ENCODE measurements around the gene RTN1.

RTN1 gene

DNA sequence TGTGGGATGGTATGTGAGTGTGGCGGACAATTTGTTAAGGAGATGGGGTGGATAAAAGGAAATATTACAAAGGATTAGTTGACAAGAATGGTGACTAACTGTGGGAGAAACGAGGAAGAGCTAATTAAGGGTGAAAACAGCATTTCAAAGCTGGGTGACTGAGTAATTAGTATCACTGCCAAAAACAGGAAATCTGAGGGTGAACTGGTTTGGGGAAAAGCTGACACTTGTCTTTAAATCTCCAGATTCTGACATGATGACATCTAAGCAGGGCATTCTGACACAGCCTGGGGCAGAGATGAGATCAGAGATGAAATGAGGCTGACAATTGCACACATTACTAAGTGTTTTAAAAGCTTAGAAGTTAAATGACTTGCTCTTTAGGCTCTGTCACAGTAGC lies 251.5 kb downstream of the RTN1 start:
- H3K9ac ChIP-seq (ENCODE audit: low read depth, low read length, poor library complexity, severe bottlenecking): no peak overlapping the region
- H3K9me2 ChIP-seq (replicated peaks; ENCODE audit: low read depth, low read length): no peaks in the 10 kb centered on the region
- H3K4me3 ChIP-seq (ENCODE audit: low read length, poor library complexity, severe bottlenecking): no peak overlapping the region
- H3K27me3 ChIP-seq (ENCODE audit: insufficient read depth, low read length, poor library complexity, severe bottlenecking): no peaks in the 10 kb centered on the region
- no peak overlapping the region for H3K4me2 ChIP-seq (ENCODE audit: low read depth, low read length, poor library complexity, severe bottlenecking)
- TF ChIP-seq, protein P1, sequence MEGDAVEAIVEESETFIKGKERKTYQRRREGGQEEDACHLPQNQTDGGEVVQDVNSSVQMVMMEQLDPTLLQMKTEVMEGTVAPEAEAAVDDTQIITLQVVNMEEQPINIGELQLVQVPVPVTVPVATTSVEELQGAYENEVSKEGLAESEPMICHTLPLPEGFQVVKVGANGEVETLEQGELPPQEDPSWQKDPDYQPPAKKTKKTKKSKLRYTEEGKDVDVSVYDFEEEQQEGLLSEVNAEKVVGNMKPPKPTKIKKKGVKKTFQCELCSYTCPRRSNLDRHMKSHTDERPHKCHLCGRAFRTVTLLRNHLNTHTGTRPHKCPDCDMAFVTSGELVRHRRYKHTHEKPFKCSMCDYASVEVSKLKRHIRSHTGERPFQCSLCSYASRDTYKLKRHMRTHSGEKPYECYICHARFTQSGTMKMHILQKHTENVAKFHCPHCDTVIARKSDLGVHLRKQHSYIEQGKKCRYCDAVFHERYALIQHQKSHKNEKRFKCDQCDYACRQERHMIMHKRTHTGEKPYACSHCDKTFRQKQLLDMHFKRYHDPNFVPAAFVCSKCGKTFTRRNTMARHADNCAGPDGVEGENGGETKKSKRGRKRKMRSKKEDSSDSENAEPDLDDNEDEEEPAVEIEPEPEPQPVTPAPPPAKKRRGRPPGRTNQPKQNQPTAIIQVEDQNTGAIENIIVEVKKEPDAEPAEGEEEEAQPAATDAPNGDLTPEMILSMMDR (conservative IDR thresholded peaks at IDR 0.05; ENCODE audit: low read length): no peak
- no peak for TF ChIP-seq EZH2phosphoT487 (IDR thresholded peaks at IDR 0.05; ENCODE audit: borderline replicate concordance)
- no peaks in the 10 kb centered on the region for H3K36me3 ChIP-seq (ENCODE audit: insufficient read depth, low read length)
- H3F3A ChIP-seq (ENCODE audit: low read depth): no peaks in the 10 kb centered on the region
- H4K20me1 ChIP-seq (ENCODE audit: insufficient read depth, low read length, poor library complexity, severe bottlenecking): no peaks in the 10 kb centered on the region
- no peaks in the 10 kb centered on the region for H3K79me2 ChIP-seq (ENCODE audit: insufficient read depth, low read length)
- no peaks in the 10 kb centered on the region for H3K9me3 ChIP-seq (ENCODE audit: insufficient read depth, low read depth, low read length)
- no peaks in the 10 kb centered on the region for H3K4me1 ChIP-seq (ENCODE audit: insufficient read depth, low read length, poor library complexity, severe bottlenecking)
- no peak overlapping the region for H2AFZ ChIP-seq (ENCODE audit: low read length)

DNA sequence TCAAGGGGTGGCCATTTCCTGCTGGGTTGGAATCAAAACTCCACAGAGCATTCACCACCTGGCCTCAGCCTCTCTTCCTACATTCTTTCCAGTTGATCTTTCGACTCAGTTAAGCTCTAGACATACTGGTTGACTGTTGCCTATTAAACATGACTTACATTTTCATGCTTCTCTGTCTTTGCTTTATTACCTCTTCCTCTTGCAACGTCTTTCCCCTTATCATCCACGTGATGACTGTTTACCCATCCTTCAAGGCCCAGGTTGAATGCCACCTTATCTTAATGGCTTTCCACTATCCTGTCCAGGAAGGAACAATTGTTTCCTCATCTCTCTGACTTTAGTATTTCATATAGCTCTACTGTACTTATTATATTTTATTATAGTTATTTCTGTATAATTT lies 269.5 kb downstream of the RTN1 start:
- H3K79me2 ChIP-seq (ENCODE audit: insufficient read depth, low read length): no peaks in the 10 kb centered on the region
- H3K9me2 ChIP-seq (replicated peaks; ENCODE audit: low read depth, low read length): no peaks in the 10 kb centered on the region
- H3K36me3 ChIP-seq (ENCODE audit: insufficient read depth, low read length): no peaks in the 10 kb centered on the region
- H3F3A ChIP-seq (ENCODE audit: low read depth): no peaks in the 10 kb centered on the region
- no peak overlapping the region for H3K4me3 ChIP-seq (ENCODE audit: low read length, poor library complexity, severe bottlenecking)
- H3K9ac ChIP-seq (ENCODE audit: low read depth, low read length, poor library complexity, severe bottlenecking): no peak overlapping the region
- no peak overlapping the region for H2AFZ ChIP-seq (ENCODE audit: low read length)
- no peaks in the 10 kb centered on the region for H3K4me1 ChIP-seq (ENCODE audit: insufficient read depth, low read length, poor library complexity, severe bottlenecking)
- TF ChIP-seq, protein P1 (conservative IDR thresholded peaks at IDR 0.05; ENCODE audit: low read length): no peak
- no peak for TF ChIP-seq EZH2phosphoT487 (IDR thresholded peaks at IDR 0.05; ENCODE audit: borderline replicate concordance)
- no peak overlapping the region for H3K4me2 ChIP-seq (ENCODE audit: low read depth, low read length, poor library complexity, severe bottlenecking)
- H3K27me3 ChIP-seq (ENCODE audit: insufficient read depth, low read length, poor library complexity, severe bottlenecking): no peaks in the 10 kb centered on the region
- H4K20me1 ChIP-seq (ENCODE audit: insufficient read depth, low read length, poor library complexity, severe bottlenecking): no peaks in the 10 kb centered on the region
- H3K9me3 ChIP-seq (ENCODE audit: insufficient read depth, low read depth, low read length): no peaks in the 10 kb centered on the region

DNA sequence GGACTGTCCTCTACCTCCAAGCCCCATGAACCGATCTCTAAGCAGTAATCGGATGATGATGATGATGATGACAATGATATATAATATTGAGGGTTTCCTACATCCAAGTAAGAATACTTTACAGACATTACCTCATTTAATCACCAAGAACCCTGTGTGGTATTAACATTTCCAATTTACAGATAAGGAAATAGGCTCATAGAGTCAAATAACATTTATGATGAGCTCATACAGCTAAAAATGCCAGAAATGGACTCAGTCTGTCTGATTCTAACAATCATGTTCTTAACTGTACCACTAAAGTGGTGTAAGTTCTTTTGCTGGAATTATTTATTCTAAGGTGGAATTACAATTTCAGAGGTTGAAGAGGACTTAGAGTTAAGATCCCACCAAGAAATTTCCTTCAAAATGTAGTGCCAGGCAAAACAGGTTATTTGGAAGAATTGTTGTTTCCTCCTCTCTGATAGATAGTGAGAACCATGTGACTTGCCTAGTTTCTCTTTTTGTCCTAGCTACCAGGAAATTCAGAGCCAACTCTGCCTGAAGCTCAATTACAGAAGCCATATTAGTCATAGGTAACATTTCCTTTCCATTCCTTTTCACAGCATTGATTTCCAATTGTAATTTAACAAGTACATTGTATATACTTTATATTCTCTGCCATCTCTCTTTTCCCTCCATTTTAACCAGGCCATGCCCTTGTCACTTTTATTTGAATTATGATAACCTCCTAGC lies 270.2 kb downstream of the RTN1 start:
- no peaks in the 10 kb centered on the region for H3K4me1 ChIP-seq (ENCODE audit: insufficient read depth, low read length, poor library complexity, severe bottlenecking)
- H3K4me2 ChIP-seq (ENCODE audit: low read depth, low read length, poor library complexity, severe bottlenecking): no peak overlapping the region
- no peak overlapping the region for H2AFZ ChIP-seq (ENCODE audit: low read length)
- TF ChIP-seq, protein P1 (conservative IDR thresholded peaks at IDR 0.05; ENCODE audit: low read length): no peak
- no peak for TF ChIP-seq EZH2phosphoT487 (IDR thresholded peaks at IDR 0.05; ENCODE audit: borderline replicate concordance)
- H4K20me1 ChIP-seq (ENCODE audit: insufficient read depth, low read length, poor library complexity, severe bottlenecking): no peaks in the 10 kb centered on the region
- H3K27me3 ChIP-seq (ENCODE audit: insufficient read depth, low read length, poor library complexity, severe bottlenecking): no peaks in the 10 kb centered on the region
- H3K9me2 ChIP-seq (replicated peaks; ENCODE audit: low read depth, low read length): no peaks in the 10 kb centered on the region
- no peak overlapping the region for H3K9ac ChIP-seq (ENCODE audit: low read depth, low read length, poor library complexity, severe bottlenecking)
- no peaks in the 10 kb centered on the region for H3K36me3 ChIP-seq (ENCODE audit: insufficient read depth, low read length)
- H3K4me3 ChIP-seq (ENCODE audit: low read length, poor library complexity, severe bottlenecking): no peak overlapping the region
- H3K79me2 ChIP-seq (ENCODE audit: insufficient read depth, low read length): no peaks in the 10 kb centered on the region
- no peaks in the 10 kb centered on the region for H3F3A ChIP-seq (ENCODE audit: low read depth)
- no peaks in the 10 kb centered on the region for H3K9me3 ChIP-seq (ENCODE audit: insufficient read depth, low read depth, low read length)

Measured in Loucy (cell line).